Kidney (tissue), 14 donors: ENCODE measurements around the gene RAB20. TPM values are rescaled to one million over a fixed set of nuclear protein-coding genes. Genes with fewer than 3 reads are reported as not detected.

Experiments
- DNase-seq, 5 donors: peaks; one replicate each; pipeline ENCODE4 v3.0.0-alpha.2; 2013 to 2020
- FAIRE-seq: peaks from 2 replicates; lab custom pipeline; 2012; peaks lifted over from hg19 to GRCh38; lab: Jason Lieb, UNC
- H3K27ac ChIP-seq, 2 donors: one replicate each; pipeline ENCODE4 v1.7.0; 2013; ENCODE audit warnings: low read depth in 2 of 2, low read length in 2 of 2, inconsistent platforms in 1 of 2
- H3K27me3 ChIP-seq: one replicate; pipeline ENCODE4 v1.7.1; 2013; ENCODE audit warnings: low read length, inconsistent platforms; ENCODE audit not compliant: control insufficient read depth, insufficient read depth
- H3K36me3 ChIP-seq, 3 donors: one replicate each; pipeline versions ENCODE4 v1.7.0 to v1.7.1; 2013; ENCODE audit warnings: low read length in 3 of 3, control low read depth in 1 of 3, inconsistent platforms in 1 of 3; ENCODE audit not compliant: insufficient read depth in 3 of 3, control insufficient read depth in 2 of 3
- H3K4me1 ChIP-seq, 3 donors: one replicate each; pipeline versions ENCODE4 v1.7.0 to v1.7.1; 2013; ENCODE audit warnings: low read length in 3 of 3, inconsistent platforms in 1 of 3, low read depth in 1 of 3; ENCODE audit not compliant: control insufficient read depth in 2 of 3, insufficient read depth in 2 of 3
- H3K4me3 ChIP-seq, 3 donors: one replicate each; pipeline versions ENCODE4 v1.7.0 to v1.8.1; 2013; ENCODE audit warnings: low read length in 3 of 3, control low read depth in 1 of 3, inconsistent platforms in 1 of 3
- H3K9ac ChIP-seq, 3 donors: one replicate each; pipeline versions ENCODE4 v1.7.0 to v1.7.1; 2013; ENCODE audit warnings: low read length in 3 of 3, control low read depth in 1 of 3, inconsistent platforms in 1 of 3
- H3K9me3 ChIP-seq, 3 donors: one replicate each; pipeline versions ENCODE4 v1.7.0 to v1.7.1; 2013; ENCODE audit warnings: low read length in 3 of 3, control low read depth in 1 of 3, inconsistent platforms in 1 of 3; ENCODE audit not compliant: control insufficient read depth in 2 of 3, insufficient read depth in 1 of 3
- CTCF ChIP-seq: IDR thresholded peaks from 3 replicates; pipeline ENCODE4 v1.5.1; 2012; ENCODE audit warnings: mild to moderate bottlenecking, moderate library complexity, borderline replicate concordance; ENCODE audit not compliant: insufficient read depth; ENCODE audit errors: extremely low read depth
- intact Hi-C: fragments of 100-400 bp; cut with DNase I; formaldehyde crosslinking; loops from one replicate; pipeline ENCODE4 v1.11.1; 2022
- polyA plus RNA-seq: library from polyadenylated mRNA; stranded (reverse); fragments of 350-450 nt; fragmentation: Illumina TruSeq; extraction: RNeasy Lipid Tissue Mini Kit (QIAGEN cat#74804); gene quantifications from one replicate; pipeline ENCODE4 v1.2.3, GENCODE V29; 2014; ENCODE audit warnings: low read depth, low replicate concordance; ENCODE audit not compliant: insufficient read depth
- total RNA-seq: library from RNA; stranded (reverse); fragmentation: NEBNext Ultra II Directional; extraction: Animal tissue kit (Norgen Biotek cat#: 25700); gene quantifications from one replicate; pipeline ENCODE4 v1.2.1, GENCODE V29; 2021
- donor health status: control.
- donor health status: control.
- donor health status: control.
- donor health status: control.
- donor health status: control.
- donor health status: DM: yes; HTN: yes; CAD: no.
- donor health status: Normal renal cell carcinoma (clear cell type).

Gene RAB20
- total and polyA plus RNA-seq, 2 donors from 2014 or later = 33.6 to 47.7 TPM

GRCh38 chr13:110580800-110581199 is 19.3 kb upstream of the RAB20 start:
- no peak for TF ChIP-seq CTCF
- no peaks in the 10 kb centered on the region for H3K36me3 ChIP-seq
- no peak overlapping the region for H3K4me3 ChIP-seq
- FAIRE-seq = no peak
- DNase-seq = no peak
- H3K27ac ChIP-seq = no peak overlapping the region
- no peaks in the 10 kb centered on the region for H3K4me1 ChIP-seq
- H3K9ac ChIP-seq = no peak overlapping the region
- H3K27me3 ChIP-seq = no peaks in the 10 kb centered on the region
- H3K9me3 ChIP-seq = no peaks in the 10 kb centered on the region
- intact Hi-C loops = no loop called here

- FAIRE-seq (no peak), DNase-seq (no peak)
- H3K9ac ChIP-seq = no peak overlapping the region
- intact Hi-C loops = no loop called here
- H3K27me3 ChIP-seq = no peaks in the 10 kb centered on the region
- no peaks in the 10 kb centered on the region for H3K36me3 ChIP-seq
- H3K9me3 ChIP-seq = no peaks in the 10 kb centered on the region
- peaks cover 0 to 5% (median 0%) of the 10 kb centered on the region in 3 donors for H3K4me1 ChIP-seq
- TF ChIP-seq CTCF = no peak
- H3K4me3 ChIP-seq = no peak overlapping the region
- no peak overlapping the region for H3K27ac ChIP-seq
These were observed 16.8 kb upstream of the RAB20 start for GRCh38 chr13:110578363-110578762.

GRCh38 chr13:110576736-110577476 is 15.4 kb upstream of the RAB20 start:
- peaks cover 0 to 5% (median 0%) of the 10 kb centered on the region in 3 donors for H3K4me1 ChIP-seq
- no peaks in the 10 kb centered on the region for H3K36me3 ChIP-seq
- no peak for DNase-seq
- H3K4me3 ChIP-seq = no peak overlapping the region
- H3K27ac ChIP-seq = no peak overlapping the region
- TF ChIP-seq CTCF = no peak
- H3K9ac ChIP-seq = no peak overlapping the region
- intact Hi-C loops = no loop called here
- FAIRE-seq = no peak
- H3K9me3 ChIP-seq = no peaks in the 10 kb centered on the region
- H3K27me3 ChIP-seq = no peaks in the 10 kb centered on the region
